Measurements from ENCODE around the gene PIAS3.
A peak's percentile ranks its signal among the peaks of the same experiment; 100 is the strongest.
"Not testable (repeated sequence)": the region's sequence is repeated elsewhere in the genome, so short reads cannot be mapped to it uniquely, and the experiment has no call there.

PIAS3 gene

GRCh38 chr1:145877923-145878486 is 19.1 kb upstream of the PIAS3 start:
- DNase-seq: no peak

GRCh38 chr1:145874646-145875045 is 15.8 kb upstream of the PIAS3 start:
- no peak for DNase-seq

GRCh38 chr1:145871994-145872924 is 13.4 kb upstream of the PIAS3 start:
- DNase-seq: peak in 46 of 56 donors; percentile 6 to 72 (median 36)

GRCh38 chr1:145868232-145868631 is 9.4 kb upstream of the PIAS3 start:
- no peak for DNase-seq

GRCh38 chr1:145863282-145864018 is 4.6 kb upstream of the PIAS3 start:
- no peak for DNase-seq

GRCh38 chr1:145859491-145860023 is 676 bp upstream of the PIAS3 start:
- peak in 55 of 56 donors; percentile 35 to 86 (median 67) for DNase-seq

GRCh38 chr1:145858238-145858900 is 512 bp downstream of the PIAS3 start:
- DNase-seq: peak in 27 of 56 donors; percentile 18 to 78 (median 40)

GRCh38 chr1:145857170-145857569 is 1.7 kb downstream of the PIAS3 start:
- no peak for DNase-seq

- no peak for DNase-seq
These were observed 3.4 kb downstream of the PIAS3 start for GRCh38 chr1:145855426-145855948.

GRCh38 chr1:145849356-145850160 is 9.3 kb downstream of the PIAS3 start:
- no peak for DNase-seq

- no peak for DNase-seq
These were observed 11.1 kb downstream of the PIAS3 start for GRCh38 chr1:145847827-145848226.

- DNase-seq: peak in 7 of 56 donors; percentile 6 to 43 (median 17)
These were observed 12.7 kb downstream of the PIAS3 start for GRCh38 chr1:145846201-145846612.

- DNase-seq: peak in 52 of 56 donors; percentile 11 to 78 (median 47)
These were observed 13.2 kb downstream of the PIAS3 start, which contains the start of gene NUDT17 for GRCh38 chr1:145845514-145846161. Gene NUDT17, plus strand, starts transcription at chr1:145845630. Its CDS starts 11 bp downstream, at chr1:145845641.

GRCh38 chr1:145845144-145845513 is 13.8 kb downstream of the PIAS3 start:
- DNase-seq: no peak

- no peak for DNase-seq
These were observed 15.8 kb downstream of the PIAS3 start for GRCh38 chr1:145843031-145843430.

GRCh38 chr1:145837656-145838055 is 21.2 kb downstream of the PIAS3 start:
- no peak for DNase-seq

- DNase-seq: not testable (repeated sequence)
These were observed 28.1 kb downstream of the PIAS3 start for GRCh38 chr1:145830810-145831209.

- no peak for DNase-seq
These were observed 30.4 kb downstream of the PIAS3 start for GRCh38 chr1:145828367-145829026.

- DNase-seq: no peak
These were observed 30.9 kb downstream of the PIAS3 start for GRCh38 chr1:145827966-145828365.
